ENCODE data around the gene BTN2A1.

BTN2A1 gene

GRCh38 chr6:26516481-26517427 is 59.0 kb downstream of the BTN2A1 start:
- ATAC-seq (ENCODE audit: low read depth): no peak
- Histone ChIP-seq H3K9me3 (ENCODE audit: severe bottlenecking) (no peaks in the 10 kb centered on the region), H3K27ac (ENCODE audit: poor library complexity, severe bottlenecking) (no peak overlapping the region), H3K36me3 (ENCODE audit: low read depth) (no peaks in the 10 kb centered on the region), H3K27me3 (ENCODE audit: insufficient read depth, poor library complexity, severe bottlenecking) (no peaks in the 10 kb centered on the region), H3K4me1 (ENCODE audit: insufficient read depth, poor library complexity, severe bottlenecking) (peaks cover 5% of the 10 kb centered on the region), H3K4me3 (ENCODE audit: severe bottlenecking) (no peak overlapping the region)
- DNase-seq (ENCODE audit: low spot score): no peak
- no peak for TF ChIP-seq CTCF (IDR thresholded peaks at IDR 0.05; ENCODE audit: poor library complexity, severe bottlenecking)
